SK-N-MC (cell line): ENCODE data around the gene KCNG2.

Experiments used
- EZH2 ChIP-seq: fragments of 200-600 bp; sonication (generic); IDR thresholded peaks from one replicate; pipeline ENCODE4 v1.6.1; 2017; ENCODE audit warnings: antibody characterized with exemption
- POLR2AphosphoS5 ChIP-seq: IDR thresholded peaks from 2 replicates; pipeline ENCODE4 v1.6.1; 2012; ENCODE audit warnings: mild to moderate bottlenecking, low read depth, low read length, borderline replicate concordance

- TF ChIP-seq POLR2AphosphoS5 (no peak), EZH2 (no peak)
These were observed 115.5 kb downstream of the KCNG2 start for GRCh38 chr18:79912994-79913831.
